NK-92 treated with Interleukin-12 subunit alpha and Interleukin-12 subunit beta, amount 100 ng/mL, for 24 hours (cell line): Measurements from ENCODE around the gene GPC6.

Experiments used
- DNase-seq: peaks from one replicate; lab custom pipeline; 2025; lab: John Stamatoyannopoulos, UW

The GPC6 gene

DNA sequence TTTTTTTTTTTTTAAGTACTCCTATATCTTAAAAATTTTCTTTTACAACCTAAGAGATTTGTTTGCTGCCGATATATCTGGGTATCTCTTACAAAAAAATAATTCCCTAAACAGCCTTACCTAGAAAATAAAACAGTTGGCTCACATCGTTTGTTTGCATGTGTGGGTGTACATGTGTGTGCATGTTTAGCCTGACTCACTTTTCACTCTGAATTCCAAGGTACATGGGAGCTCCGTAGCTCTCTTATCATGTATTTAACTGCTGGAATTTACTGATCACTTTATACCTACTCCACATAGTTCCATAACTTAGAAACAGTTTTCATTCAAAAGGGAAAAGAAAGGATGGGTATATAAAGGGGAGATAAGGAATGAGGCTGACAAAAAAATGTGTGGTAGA, 616.5 kb downstream of the GPC6 start:
- no peak for DNase-seq

DNA sequence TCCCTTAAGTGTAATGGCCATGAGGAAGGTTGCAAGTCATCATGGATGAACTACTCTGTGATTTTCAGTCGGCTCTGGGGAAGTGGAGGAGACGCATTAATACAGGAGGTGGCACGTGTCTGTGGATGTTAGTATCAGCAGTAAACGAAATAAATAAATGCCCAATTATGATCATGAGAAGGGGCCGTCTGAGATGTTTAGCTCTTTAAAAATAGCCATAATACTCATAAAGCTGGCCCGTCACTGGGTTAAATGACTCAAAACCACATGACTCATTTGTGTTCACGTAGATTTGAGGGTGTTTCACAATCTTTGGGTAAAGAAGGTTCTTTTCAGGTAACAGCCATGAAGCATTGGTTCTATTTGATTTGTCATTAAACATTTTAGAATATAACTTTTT, 620.6 kb downstream of the GPC6 start:
- DNase-seq = no peak

GRCh38 chr13:93848247-93848646, 621.6 kb downstream of the GPC6 start:
- no peak for DNase-seq

DNA sequence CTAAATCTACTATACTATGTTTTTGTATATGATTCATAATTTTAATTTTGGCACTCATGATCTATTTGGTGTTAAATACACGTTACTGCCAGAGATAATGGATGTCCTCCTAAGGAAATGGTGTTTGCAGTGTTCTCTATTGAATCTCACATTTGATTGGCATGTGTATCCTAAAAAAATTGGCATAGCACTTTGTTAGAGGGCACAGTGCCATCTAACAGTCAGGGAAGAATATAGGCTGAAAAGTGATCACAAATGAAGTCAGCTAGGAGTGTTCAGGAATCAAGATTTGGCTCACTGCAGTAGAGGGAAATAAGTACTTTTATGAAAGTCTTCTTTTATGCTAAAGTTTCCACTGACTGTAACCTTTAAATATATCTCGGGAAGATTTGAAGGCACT, 624.6 kb downstream of the GPC6 start:
- DNase-seq = no peak

- DNase-seq = no peak
Measured at GRCh38 chr13:93853912-93854311, 627.3 kb downstream of the GPC6 start.

DNA sequence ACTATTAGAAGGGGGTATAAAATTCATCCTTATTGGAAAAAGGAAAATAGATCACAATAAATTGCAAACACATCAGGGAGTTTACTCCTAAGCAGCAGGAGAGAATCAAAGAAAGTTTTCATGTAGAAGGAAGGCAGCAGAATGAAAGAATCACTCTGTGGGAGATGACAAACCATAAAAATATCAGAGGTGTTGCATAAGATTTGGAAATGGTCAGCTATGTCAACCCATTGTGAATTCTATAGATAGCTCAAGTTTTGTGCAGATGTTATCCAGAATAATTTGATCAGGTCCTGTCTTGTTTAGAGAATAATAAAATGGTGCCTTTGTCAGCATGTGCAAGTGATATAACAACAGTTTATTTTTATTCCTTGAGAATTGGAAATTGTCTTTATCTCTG, 630.5 kb downstream of the GPC6 start:
- no peak for DNase-seq

- no peak for DNase-seq
Measured at GRCh38 chr13:93859716-93860115, 633.1 kb downstream of the GPC6 start.

GRCh38 chr13:93861818-93862217, 635.2 kb downstream of the GPC6 start:
- DNase-seq = no peak

GRCh38 chr13:93862259-93862658, 635.7 kb downstream of the GPC6 start:
- no peak for DNase-seq

GRCh38 chr13:93865235-93865634, 638.6 kb downstream of the GPC6 start:
- no peak for DNase-seq

GRCh38 chr13:93867481-93867880, 640.9 kb downstream of the GPC6 start:
- DNase-seq = no peak

- no peak for DNase-seq
Measured at GRCh38 chr13:93872376-93872775, 645.8 kb downstream of the GPC6 start.

DNA sequence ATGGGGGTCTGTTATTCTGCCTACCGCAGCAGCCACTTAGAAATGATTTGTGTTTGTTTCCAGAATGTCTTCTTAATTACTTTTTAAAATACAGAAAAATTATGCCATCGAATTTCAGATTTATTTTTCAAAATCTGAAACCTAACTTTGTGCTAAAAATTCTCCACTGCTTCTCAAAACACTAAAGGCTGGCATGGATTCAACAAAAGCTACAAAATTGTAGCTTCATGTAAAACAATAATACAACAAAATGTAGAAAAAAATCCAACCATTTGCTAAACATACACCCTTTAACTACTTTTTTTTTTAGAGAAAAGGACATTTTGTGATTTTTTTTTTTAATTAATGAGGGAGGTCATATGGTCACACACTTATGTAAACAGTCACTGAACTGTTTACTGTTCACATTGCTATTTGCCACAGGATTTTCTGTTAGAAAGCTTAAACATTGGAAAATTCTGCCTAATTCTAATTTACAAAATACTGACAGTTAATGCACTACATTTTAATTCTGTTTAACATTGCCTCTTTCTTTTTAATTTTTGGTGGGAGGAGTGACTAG, 646.3 kb downstream of the GPC6 start:
- DNase-seq = no peak

DNA sequence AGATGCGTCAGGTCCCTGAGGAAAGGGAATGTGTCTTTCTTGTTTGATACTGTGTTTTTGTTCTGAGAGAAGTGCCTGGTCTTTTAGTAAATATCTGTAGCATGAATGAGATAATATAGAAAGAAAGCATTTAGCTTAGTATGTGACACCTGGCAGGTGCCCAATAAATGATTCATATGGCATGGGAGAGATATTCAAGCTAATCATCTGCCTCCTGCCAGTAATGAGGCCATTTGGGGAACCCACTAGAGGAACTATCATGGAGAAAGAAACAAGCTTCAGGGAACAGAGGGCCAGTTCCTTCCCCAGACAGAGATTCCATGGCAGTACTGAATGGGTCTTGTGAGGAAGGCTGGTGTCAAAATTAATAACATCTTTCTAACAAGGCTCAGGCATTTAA, 648.9 kb downstream of the GPC6 start:
- no peak for DNase-seq

DNA sequence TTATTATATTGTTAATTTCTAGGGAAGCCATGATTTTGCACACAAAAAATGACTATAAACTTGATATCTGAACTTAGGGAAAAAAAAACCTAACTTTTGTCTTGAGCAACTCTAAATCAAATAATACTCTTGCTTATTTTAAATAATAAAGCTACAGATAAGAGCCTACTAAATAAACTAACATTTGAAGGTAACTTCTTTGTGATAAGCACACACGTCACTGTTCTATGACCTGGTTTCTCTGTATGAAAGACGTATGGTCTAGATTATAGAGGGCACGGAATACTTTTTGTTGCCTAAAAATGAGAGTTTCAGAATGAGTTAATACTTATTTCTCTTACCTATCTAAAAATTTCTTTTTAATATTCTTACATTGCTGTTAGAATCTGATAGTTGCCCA, 649.6 kb downstream of the GPC6 start:
- DNase-seq = no peak

DNA sequence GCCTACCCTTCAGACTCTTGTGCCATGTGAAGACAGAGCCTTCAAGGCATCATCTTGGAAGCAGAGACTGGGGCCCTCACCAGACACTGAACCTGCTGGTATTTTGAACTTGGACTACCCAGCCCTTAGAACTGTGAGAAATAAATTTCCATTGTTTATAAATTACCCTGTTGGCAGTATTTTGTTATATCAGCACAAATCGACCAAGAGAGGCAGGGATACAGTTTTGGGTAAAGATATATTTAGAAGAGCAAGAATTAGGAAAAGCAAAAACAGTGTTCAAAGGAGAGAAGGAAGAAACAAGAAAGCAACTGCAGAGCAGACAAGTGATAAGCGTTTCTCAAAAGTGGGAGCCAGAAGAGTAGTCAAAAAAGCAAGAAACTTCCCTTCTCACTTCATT, 652.1 kb downstream of the GPC6 start:
- DNase-seq = no peak

- DNase-seq = no peak
Measured at GRCh38 chr13:93881411-93881810, 654.8 kb downstream of the GPC6 start.

- no peak for DNase-seq
Measured at GRCh38 chr13:93882086-93882651, 655.6 kb downstream of the GPC6 start.

DNA sequence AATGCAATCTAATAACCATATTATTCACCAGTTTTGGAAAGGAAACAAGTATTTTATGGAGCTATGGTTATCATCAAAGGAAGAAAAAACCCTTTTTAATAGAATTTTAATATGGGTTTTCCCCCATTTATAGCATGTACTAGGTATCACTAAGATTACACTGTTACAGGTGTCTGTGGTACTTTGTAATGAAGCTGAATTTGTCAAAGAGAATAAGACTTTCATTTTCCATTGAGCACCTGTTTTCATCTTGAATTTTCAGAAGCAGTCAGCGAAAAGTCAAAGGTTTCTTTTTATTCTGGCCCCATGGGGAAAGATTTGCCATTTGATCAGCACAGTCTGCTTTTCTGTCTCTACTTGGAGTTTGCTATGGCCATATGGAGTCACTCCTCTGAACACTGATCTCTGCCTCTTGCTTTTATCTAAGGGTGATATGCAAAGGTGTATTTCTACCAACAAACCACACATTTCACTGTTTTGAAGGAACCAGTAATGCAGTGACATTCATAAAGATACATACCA, 662.9 kb downstream of the GPC6 start:
- DNase-seq = no peak

- no peak for DNase-seq
Measured at GRCh38 chr13:93899981-93900380, 673.4 kb downstream of the GPC6 start.

DNA sequence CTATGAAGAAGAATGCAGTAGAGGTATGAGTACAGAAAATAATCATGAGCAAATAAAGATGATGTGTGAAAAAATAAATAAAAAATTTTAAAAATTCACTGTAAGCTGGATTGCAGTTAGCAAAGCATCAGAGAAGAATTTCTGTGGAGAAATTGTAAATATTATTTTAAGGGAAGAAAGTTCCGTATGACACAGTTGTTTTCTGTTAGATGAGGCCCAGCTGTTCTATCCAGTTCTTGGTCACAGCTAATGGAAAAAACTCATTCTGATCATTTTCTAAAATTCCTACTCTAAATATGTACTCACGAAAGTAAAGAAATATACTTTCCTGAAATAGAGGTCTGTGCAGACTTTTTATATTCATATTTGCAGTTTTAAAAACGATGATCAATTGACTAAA, 674.1 kb downstream of the GPC6 start:
- no peak for DNase-seq

DNA sequence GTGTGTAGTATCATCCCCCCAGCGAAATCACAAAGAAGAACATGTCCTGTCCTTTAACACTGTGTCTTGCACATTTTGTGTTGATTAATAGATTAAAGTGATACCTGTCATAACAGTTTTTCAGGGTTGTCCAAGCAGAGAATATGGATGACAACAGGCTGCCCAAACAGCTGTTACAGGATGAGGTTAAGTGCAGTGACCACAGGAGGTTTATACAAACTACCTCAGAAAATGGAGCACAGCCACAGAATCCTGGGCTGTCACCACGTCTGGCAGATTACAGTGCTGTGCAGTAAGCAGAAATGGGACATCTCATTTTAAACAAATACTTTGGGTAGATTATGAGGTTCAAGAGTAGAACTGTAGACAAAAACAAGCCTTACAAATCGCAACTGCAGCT, 677.3 kb downstream of the GPC6 start:
- no peak for DNase-seq

DNA sequence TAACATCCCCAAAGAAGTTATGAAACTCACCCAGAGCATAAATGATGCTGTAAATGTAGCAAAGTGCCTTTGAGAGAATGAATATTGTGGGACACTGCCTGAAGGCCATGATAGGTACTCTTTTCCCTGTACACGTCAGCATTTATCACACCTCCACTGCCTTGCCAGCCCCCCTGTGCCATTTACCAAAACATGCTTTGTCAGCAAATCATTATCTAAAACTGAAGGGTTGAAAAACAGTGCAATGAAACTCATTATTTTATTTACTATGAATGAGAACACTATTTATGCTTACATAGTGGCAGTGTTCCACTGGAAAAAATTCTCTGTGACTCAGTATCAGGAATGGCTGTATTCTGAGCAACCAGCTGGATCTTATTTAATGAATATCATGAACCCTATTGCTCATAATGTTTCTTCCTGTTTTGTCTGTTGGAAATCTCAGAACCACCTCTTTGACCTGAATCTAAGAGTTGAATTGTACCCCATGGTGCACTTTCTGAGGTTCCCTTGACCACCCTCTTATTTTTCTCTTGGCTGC, 688.7 kb downstream of the GPC6 start:
- no peak for DNase-seq
